Lung (tissue), 12 donors: ENCODE measurements around the gene NXPH2. TPM values are rescaled to one million over a fixed set of nuclear protein-coding genes. Genes with fewer than 3 reads are reported as not detected.

Source experiments
- ATAC-seq: fragments of 200-7000 bp; cut with Tn5 transposase; one replicate; pipeline ENCODE4 v1.9.1; 2020; ENCODE audit warnings: moderate number of reproducible peaks; ENCODE audit not compliant: insufficient read depth, low FRiP score
- DNase-seq, 3 donors: peaks; one replicate each; pipeline ENCODE4 v3.0.0-alpha.2; 2013 to 2017
- H3K27ac ChIP-seq, 2 donors: one replicate each; pipeline ENCODE4 v1.5.1; 2013; ENCODE audit warnings: mild to moderate bottlenecking in 2 of 2, moderate library complexity in 2 of 2, control low read depth in 1 of 2, inconsistent platforms in 1 of 2, low read depth in 1 of 2, low read length in 1 of 2
- H3K27me3 ChIP-seq, 3 donors: one replicate each; pipeline ENCODE4 v1.5.1; 2013; ENCODE audit warnings: low read length in 2 of 3; ENCODE audit not compliant: control insufficient read depth in 3 of 3, insufficient read depth in 3 of 3
- H3K36me3 ChIP-seq, 4 donors: one replicate each; pipeline ENCODE4 v1.5.1; 2013; ENCODE audit warnings: low read length in 4 of 4, mild to moderate bottlenecking in 1 of 4, moderate library complexity in 1 of 4; ENCODE audit not compliant: control insufficient read depth in 4 of 4, insufficient read depth in 4 of 4
- H3K4me1 ChIP-seq, 5 donors: one replicate each; pipeline ENCODE4 v1.5.1; 2013; ENCODE audit warnings: low read length in 5 of 5, mild to moderate bottlenecking in 2 of 5, moderate library complexity in 1 of 5; ENCODE audit not compliant: control insufficient read depth in 5 of 5, insufficient read depth in 5 of 5
- H3K4me3 ChIP-seq: one replicate; pipeline ENCODE4 v1.5.1; 2013; ENCODE audit warnings: mild to moderate bottlenecking, control low read depth, moderate library complexity
- H3K9ac ChIP-seq, 2 donors: one replicate each; pipeline ENCODE4 v1.5.1; 2013; ENCODE audit warnings: low read length in 2 of 2, control low read depth in 1 of 2; ENCODE audit not compliant: insufficient read depth in 1 of 2
- H3K9me3 ChIP-seq, 4 donors: one replicate each; pipeline ENCODE4 v1.5.1; 2013; ENCODE audit warnings: low read length in 3 of 4, mild to moderate bottlenecking in 1 of 4, moderate library complexity in 1 of 4; ENCODE audit not compliant: control insufficient read depth in 4 of 4, insufficient read depth in 3 of 4
- WGBS, 2 donors: extraction: QIAGEN DNeasy Blood & Tissue Kit; methylation state at CpG; one replicate each; pipeline ENCODE4 v1.1.7; 2013; 5-methylcytosine and 5-hydroxymethylcytosine counted together
- polyA plus RNA-seq, 2 donors: library from polyadenylated mRNA; stranded (reverse); fragments of 200-250 nt; gene quantifications; one replicate each; pipeline ENCODE4 v1.2.1, GENCODE V29; 2013
- total RNA-seq, 2 donors: library from RNA; depleted of rRNA in 1 of 2; stranded (reverse); fragments of >200 nt in 1 of 2; gene quantifications; one replicate each; pipeline ENCODE4 v1.2.1, GENCODE V29; 2014 to 2021
- TF ChIP-seq, protein P1 (sequence below): IDR thresholded peaks from 2 replicates; pipeline ENCODE4 v1.5.1; 2012; ENCODE audit warnings: mild to moderate bottlenecking; ENCODE audit errors: control extremely low read depth, extremely low read depth
- donor health status: control.
- donor health status: control.
- donor health status: Bipolar disorder and iron deficiency.
- donor health status: healthy.
- donor health status: DM: yes; HTN: yes; CAD: no.

NXPH2 gene
- total and polyA plus RNA-seq, 4 donors = not detected

GRCh38 chr2:138698428-138698827, 81.8 kb downstream of the NXPH2 start:
- Histone ChIP-seq H3K4me3 (no peak overlapping the region), H3K4me1 (no peaks in the 10 kb centered on the region), H3K9me3 (no peaks in the 10 kb centered on the region), H3K27ac (no peak overlapping the region), H3K27me3 (no peaks in the 10 kb centered on the region), H3K36me3 (no peaks in the 10 kb centered on the region), H3K9ac (no peak overlapping the region)
- no peak for DNase-seq
- TF ChIP-seq, protein P1, sequence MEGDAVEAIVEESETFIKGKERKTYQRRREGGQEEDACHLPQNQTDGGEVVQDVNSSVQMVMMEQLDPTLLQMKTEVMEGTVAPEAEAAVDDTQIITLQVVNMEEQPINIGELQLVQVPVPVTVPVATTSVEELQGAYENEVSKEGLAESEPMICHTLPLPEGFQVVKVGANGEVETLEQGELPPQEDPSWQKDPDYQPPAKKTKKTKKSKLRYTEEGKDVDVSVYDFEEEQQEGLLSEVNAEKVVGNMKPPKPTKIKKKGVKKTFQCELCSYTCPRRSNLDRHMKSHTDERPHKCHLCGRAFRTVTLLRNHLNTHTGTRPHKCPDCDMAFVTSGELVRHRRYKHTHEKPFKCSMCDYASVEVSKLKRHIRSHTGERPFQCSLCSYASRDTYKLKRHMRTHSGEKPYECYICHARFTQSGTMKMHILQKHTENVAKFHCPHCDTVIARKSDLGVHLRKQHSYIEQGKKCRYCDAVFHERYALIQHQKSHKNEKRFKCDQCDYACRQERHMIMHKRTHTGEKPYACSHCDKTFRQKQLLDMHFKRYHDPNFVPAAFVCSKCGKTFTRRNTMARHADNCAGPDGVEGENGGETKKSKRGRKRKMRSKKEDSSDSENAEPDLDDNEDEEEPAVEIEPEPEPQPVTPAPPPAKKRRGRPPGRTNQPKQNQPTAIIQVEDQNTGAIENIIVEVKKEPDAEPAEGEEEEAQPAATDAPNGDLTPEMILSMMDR = no peak
- 92% methylated on average over 6 of the region's 6 CpGs for WGBS, 2 donors
- ATAC-seq = no peak

DNA sequence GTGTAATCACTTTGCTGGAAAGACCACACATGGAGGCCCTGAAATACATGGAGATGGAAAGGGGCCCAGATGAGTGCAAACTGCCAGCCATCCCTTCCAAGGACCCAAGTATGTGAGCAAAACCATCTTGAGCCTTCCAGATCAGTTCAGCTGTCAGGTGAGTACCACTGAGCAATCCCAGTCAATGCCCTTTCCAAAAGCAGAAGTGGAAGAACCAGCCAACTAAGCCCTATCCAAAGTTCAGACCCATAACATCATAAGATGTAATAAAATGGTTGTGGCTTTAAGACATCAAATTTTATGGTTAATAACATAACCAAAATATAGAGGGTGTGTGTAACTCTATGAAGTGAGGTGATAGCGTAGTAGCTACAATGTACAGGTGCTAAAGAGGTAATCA, 88.5 kb downstream of the NXPH2 start:
- H3K27me3 ChIP-seq = no peaks in the 10 kb centered on the region
- H3K4me1 ChIP-seq = no peaks in the 10 kb centered on the region
- ATAC-seq (no peak), DNase-seq (no peak)
- no peaks in the 10 kb centered on the region for H3K36me3 ChIP-seq
- peaks cover 0 to 3% (median 0%) of the 10 kb centered on the region in 4 donors for H3K9me3 ChIP-seq
- 96 to 100% methylated on average over 1 of the region's 1 CpG for WGBS, 2 donors
- H3K9ac ChIP-seq = no peak overlapping the region
- H3K27ac ChIP-seq = no peak overlapping the region
- TF ChIP-seq, protein P1 = no peak
- no peak overlapping the region for H3K4me3 ChIP-seq

- 38 to 43% methylated on average over 4 of the region's 4 CpGs for WGBS, 2 donors
- TF ChIP-seq, protein P1 = no peak
- no peak overlapping the region for H3K27ac ChIP-seq
- peaks cover 0 to 3% (median 0%) of the 10 kb centered on the region in 4 donors for H3K9me3 ChIP-seq
- ATAC-seq (no peak), DNase-seq (peak in 1 of 3 donors; percentile 7)
- no peaks in the 10 kb centered on the region for H3K4me1 ChIP-seq
- no peak overlapping the region for H3K4me3 ChIP-seq
- H3K9ac ChIP-seq = no peak overlapping the region
- H3K27me3 ChIP-seq = no peaks in the 10 kb centered on the region
- H3K36me3 ChIP-seq = no peaks in the 10 kb centered on the region
Observed at GRCh38 chr2:138689705-138690104, 90.5 kb downstream of the NXPH2 start.

GRCh38 chr2:138682163-138682562, 98.0 kb downstream of the NXPH2 start:
- Histone ChIP-seq H3K27me3 (no peaks in the 10 kb centered on the region), H3K4me1 (no peaks in the 10 kb centered on the region), H3K36me3 (no peaks in the 10 kb centered on the region), H3K27ac (no peak overlapping the region), H3K9me3 (no peaks in the 10 kb centered on the region), H3K9ac (no peak overlapping the region), H3K4me3 (no peak overlapping the region)
- TF ChIP-seq, protein P1 = no peak
- ATAC-seq = no peak
- WGBS, 2 donors = 82 to 84% methylated on average over 2 of the region's 2 CpGs
- DNase-seq = no peak
